Kidney (tissue), 14 donors: ENCODE measurements around the gene P2RX4. TPM values are rescaled to one million over a fixed set of nuclear protein-coding genes. Genes with fewer than 3 reads are reported as not detected.

Experiments used
- DNase-seq, 5 donors: peaks; one replicate each; pipeline ENCODE4 v3.0.0-alpha.2; 2013 to 2020
- FAIRE-seq: peaks from 2 replicates; lab custom pipeline; 2012; peaks lifted over from hg19 to GRCh38; lab: Jason Lieb, UNC
- H3K27ac ChIP-seq, 2 donors: one replicate each; pipeline ENCODE4 v1.7.0; 2013; ENCODE audit warnings: low read depth in 2 of 2, low read length in 2 of 2, inconsistent platforms in 1 of 2
- H3K27me3 ChIP-seq: one replicate; pipeline ENCODE4 v1.7.1; 2013; ENCODE audit warnings: low read length, inconsistent platforms; ENCODE audit not compliant: control insufficient read depth, insufficient read depth
- H3K36me3 ChIP-seq, 3 donors: one replicate each; pipeline versions ENCODE4 v1.7.0 to v1.7.1; 2013; ENCODE audit warnings: low read length in 3 of 3, control low read depth in 1 of 3, inconsistent platforms in 1 of 3; ENCODE audit not compliant: insufficient read depth in 3 of 3, control insufficient read depth in 2 of 3
- H3K4me1 ChIP-seq, 3 donors: one replicate each; pipeline versions ENCODE4 v1.7.0 to v1.7.1; 2013; ENCODE audit warnings: low read length in 3 of 3, inconsistent platforms in 1 of 3, low read depth in 1 of 3; ENCODE audit not compliant: control insufficient read depth in 2 of 3, insufficient read depth in 2 of 3
- H3K4me3 ChIP-seq, 3 donors: one replicate each; pipeline versions ENCODE4 v1.7.0 to v1.8.1; 2013; ENCODE audit warnings: low read length in 3 of 3, control low read depth in 1 of 3, inconsistent platforms in 1 of 3
- H3K9ac ChIP-seq, 3 donors: one replicate each; pipeline versions ENCODE4 v1.7.0 to v1.7.1; 2013; ENCODE audit warnings: low read length in 3 of 3, control low read depth in 1 of 3, inconsistent platforms in 1 of 3
- H3K9me3 ChIP-seq, 3 donors: one replicate each; pipeline versions ENCODE4 v1.7.0 to v1.7.1; 2013; ENCODE audit warnings: low read length in 3 of 3, control low read depth in 1 of 3, inconsistent platforms in 1 of 3; ENCODE audit not compliant: control insufficient read depth in 2 of 3, insufficient read depth in 1 of 3
- intact Hi-C: fragments of 100-400 bp; cut with DNase I; formaldehyde crosslinking; loops from one replicate; pipeline ENCODE4 v1.11.1; 2022
- polyA plus RNA-seq: library from polyadenylated mRNA; stranded (reverse); fragments of 350-450 nt; fragmentation: Illumina TruSeq; extraction: RNeasy Lipid Tissue Mini Kit (QIAGEN cat#74804); gene quantifications from one replicate; pipeline ENCODE4 v1.2.3, GENCODE V29; 2014; ENCODE audit warnings: low read depth, low replicate concordance; ENCODE audit not compliant: insufficient read depth
- total RNA-seq: library from RNA; stranded (reverse); fragmentation: NEBNext Ultra II Directional; extraction: Animal tissue kit (Norgen Biotek cat#: 25700); gene quantifications from one replicate; pipeline ENCODE4 v1.2.1, GENCODE V29; 2021
- TF ChIP-seq, protein P1 (sequence below): IDR thresholded peaks from 3 replicates; pipeline ENCODE4 v1.5.1; 2012; ENCODE audit warnings: mild to moderate bottlenecking, moderate library complexity, borderline replicate concordance; ENCODE audit not compliant: insufficient read depth; ENCODE audit errors: extremely low read depth
- donor health status: control.
- donor health status: control.
- donor health status: control.
- donor health status: control.
- donor health status: control.
- donor health status: DM: yes; HTN: yes; CAD: no.
- donor health status: Normal renal cell carcinoma (clear cell type).

Gene P2RX4
- total and polyA plus RNA-seq, 2 donors from 2014 or later: 28.8 to 36.2 TPM

DNA sequence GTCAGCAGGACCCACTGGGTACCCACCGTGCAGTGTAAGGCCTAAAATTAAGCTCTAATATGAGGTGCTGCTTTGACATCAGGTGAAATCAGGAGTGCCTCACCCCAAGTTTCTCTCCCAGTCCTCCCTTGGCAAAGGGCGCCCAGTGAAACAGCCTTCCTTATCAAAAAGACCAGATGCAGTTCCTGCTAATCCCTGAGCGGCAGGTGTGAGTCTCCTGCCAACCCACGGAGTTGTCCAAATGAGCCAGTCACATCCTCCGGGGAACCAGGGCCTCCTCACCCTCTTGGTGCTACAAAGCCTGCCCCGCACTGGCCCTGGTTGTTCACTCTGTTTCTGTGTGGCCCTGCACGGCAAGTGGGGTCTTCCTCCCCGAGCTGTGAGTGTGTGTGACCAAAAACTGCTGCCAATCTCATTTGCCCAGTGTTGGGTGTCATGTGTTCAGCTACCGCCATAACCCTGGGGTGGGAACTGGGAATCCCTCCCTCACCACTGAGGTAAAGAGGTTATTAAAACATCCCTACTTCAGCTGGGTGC, 20.2 kb upstream of the P2RX4 start:
- no peak overlapping the region for H3K9ac ChIP-seq
- H3K4me1 ChIP-seq: peaks cover 0 to 3% (median 0%) of the 10 kb centered on the region in 3 donors
- TF ChIP-seq, protein P1, sequence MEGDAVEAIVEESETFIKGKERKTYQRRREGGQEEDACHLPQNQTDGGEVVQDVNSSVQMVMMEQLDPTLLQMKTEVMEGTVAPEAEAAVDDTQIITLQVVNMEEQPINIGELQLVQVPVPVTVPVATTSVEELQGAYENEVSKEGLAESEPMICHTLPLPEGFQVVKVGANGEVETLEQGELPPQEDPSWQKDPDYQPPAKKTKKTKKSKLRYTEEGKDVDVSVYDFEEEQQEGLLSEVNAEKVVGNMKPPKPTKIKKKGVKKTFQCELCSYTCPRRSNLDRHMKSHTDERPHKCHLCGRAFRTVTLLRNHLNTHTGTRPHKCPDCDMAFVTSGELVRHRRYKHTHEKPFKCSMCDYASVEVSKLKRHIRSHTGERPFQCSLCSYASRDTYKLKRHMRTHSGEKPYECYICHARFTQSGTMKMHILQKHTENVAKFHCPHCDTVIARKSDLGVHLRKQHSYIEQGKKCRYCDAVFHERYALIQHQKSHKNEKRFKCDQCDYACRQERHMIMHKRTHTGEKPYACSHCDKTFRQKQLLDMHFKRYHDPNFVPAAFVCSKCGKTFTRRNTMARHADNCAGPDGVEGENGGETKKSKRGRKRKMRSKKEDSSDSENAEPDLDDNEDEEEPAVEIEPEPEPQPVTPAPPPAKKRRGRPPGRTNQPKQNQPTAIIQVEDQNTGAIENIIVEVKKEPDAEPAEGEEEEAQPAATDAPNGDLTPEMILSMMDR: no peak
- H3K4me3 ChIP-seq: no peak overlapping the region
- H3K27ac ChIP-seq: peak overlapping the region in 1 of 2 donors; percentile 37
- intact Hi-C loops: no loop called here
- FAIRE-seq: no peak
- DNase-seq: no peak
- H3K27me3 ChIP-seq: no peaks in the 10 kb centered on the region
- H3K9me3 ChIP-seq: no peaks in the 10 kb centered on the region
- no peaks in the 10 kb centered on the region for H3K36me3 ChIP-seq

DNA sequence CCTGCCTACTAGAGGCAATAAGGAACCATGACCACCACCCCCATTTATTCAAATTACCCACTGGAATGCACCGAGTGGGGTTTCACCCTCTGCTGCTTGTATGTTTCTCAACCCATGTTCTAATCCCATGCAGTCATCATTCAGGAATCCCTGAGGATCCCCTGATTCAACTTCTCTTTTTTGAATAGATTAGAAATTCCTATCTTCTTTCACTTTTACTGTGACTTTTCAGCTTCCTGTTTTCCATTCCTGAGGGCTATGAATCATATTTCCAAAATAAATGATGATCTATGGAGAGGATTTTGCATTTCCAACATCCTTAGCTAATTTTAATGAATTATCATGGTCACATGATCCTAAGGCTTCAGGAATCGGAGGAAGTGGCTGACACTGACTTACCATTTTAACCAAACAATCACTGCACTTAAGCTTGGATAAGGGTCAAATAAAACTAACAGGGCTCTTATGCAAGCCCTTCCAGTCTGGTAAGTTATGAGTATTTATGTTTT, 19.4 kb upstream of the P2RX4 start:
- Histone ChIP-seq H3K4me3 (no peak overlapping the region), H3K36me3 (no peaks in the 10 kb centered on the region), H3K27me3 (no peaks in the 10 kb centered on the region), H3K4me1 (peaks cover 0 to 3% (median 0%) of the 10 kb centered on the region in 3 donors), H3K27ac (peak overlapping the region in 1 of 2 donors; percentile 51), H3K9me3 (no peaks in the 10 kb centered on the region), H3K9ac (no peak overlapping the region)
- TF ChIP-seq, protein P1: no peak
- FAIRE-seq (peak; percentile 41), DNase-seq (no peak)
- intact Hi-C loops: no loop called here

DNA sequence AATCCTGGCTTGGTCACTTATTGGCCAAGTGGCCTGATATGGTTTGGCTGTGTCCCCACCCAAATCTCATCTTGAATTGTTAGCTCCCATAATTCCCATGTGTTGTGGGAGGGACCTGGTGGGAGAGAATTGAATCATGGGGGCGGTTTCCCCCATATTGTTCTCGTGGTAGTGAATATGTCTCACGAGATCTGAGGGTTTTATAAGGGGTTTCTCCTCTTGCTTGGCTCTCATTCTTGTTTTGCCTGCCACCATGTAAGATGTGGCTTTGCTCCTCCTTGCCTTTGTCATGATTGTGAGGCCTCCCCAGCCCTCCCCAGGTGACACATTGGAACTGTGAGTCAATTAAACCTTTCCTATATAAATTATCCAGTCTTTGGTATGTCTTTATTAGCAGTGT, 18.8 kb upstream of the P2RX4 start:
- FAIRE-seq: no peak
- intact Hi-C loops: no loop called here
- DNase-seq: no peak
- Histone ChIP-seq H3K36me3 (no peaks in the 10 kb centered on the region), H3K9me3 (no peaks in the 10 kb centered on the region), H3K4me3 (no peak overlapping the region), H3K9ac (no peak overlapping the region), H3K4me1 (peaks cover 0 to 3% (median 0%) of the 10 kb centered on the region in 3 donors), H3K27me3 (no peaks in the 10 kb centered on the region), H3K27ac (peak overlapping the region in 1 of 2 donors; percentile 51)
- TF ChIP-seq, protein P1: no peak

DNA sequence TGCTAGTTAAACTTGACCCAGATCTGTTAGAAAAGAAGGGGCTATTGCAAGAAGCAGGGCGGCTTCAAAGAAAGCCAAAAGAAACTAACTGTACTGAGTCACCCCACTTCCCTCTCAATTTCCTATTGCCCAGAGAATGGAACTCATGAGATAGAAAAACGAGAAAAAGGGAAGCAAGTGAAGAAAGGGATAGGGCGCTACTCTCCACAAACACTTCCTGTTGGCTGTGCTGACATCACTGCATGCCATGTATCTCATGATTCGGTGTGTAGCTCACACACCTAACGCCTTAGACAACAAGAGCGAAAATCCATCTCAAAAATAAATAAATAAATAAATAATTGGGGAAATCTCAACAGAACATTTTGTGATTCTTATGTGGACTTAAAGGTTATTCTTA, 13.0 kb upstream of the P2RX4 start:
- Histone ChIP-seq H3K4me1 (no peaks in the 10 kb centered on the region), H3K27ac (no peak overlapping the region)

More for the DNA sequence above, 13.0 kb upstream of the P2RX4 start:
- TF ChIP-seq, protein P1: no peak
- no peaks in the 10 kb centered on the region for H3K9me3 ChIP-seq
- DNase-seq: peak in 1 of 5 donors; percentile 16
- no peaks in the 10 kb centered on the region for H3K27me3 ChIP-seq
- intact Hi-C loops: no loop called here
- H3K4me3 ChIP-seq: no peak overlapping the region
- H3K36me3 ChIP-seq: no peaks in the 10 kb centered on the region
- no peak for FAIRE-seq
- no peak overlapping the region for H3K9ac ChIP-seq
